ENCODE results near the gene ZFAND3. TPM values are rescaled to one million over a fixed set of nuclear protein-coding genes. Genes with fewer than 3 reads are reported as not detected.

The ZFAND3 gene
- total and polyA plus RNA-seq, 2 of the 4 experiments (the other 2 are of a cell fraction): 10.9 to 26.7 TPM

DNA sequence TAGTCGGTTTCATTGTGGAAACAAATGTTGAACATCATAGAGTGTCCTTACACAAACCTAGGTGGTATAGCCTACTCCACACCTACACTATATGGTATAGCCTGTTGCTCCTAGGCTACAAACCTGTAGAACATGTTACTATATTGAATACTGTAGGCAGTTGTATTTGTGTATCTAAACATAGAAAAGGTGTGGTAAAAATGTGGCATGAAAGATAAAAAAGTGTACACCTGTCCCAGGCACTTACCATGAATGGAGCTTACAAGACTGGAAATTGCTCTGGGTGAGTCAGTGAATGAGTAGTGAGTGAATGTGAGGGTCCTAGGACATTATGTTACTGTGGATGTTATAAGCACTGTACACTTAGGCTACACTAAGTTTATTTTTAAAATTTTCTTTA, 103.0 kb downstream of the ZFAND3 start:
- dilution Hi-C loops (cut with HindIII; ENCODE audit: low sequenced_read_pairs, unreplicated experiment): no loop called here
- Histone ChIP-seq H3K27ac (ENCODE audit: insufficient read depth, low read length) (no peak overlapping the region), H3K56ac (ENCODE audit: extremely low read depth, insufficient read depth, low read length) (no peak overlapping the region), H3K4me3 (ENCODE audit: insufficient read depth, low read depth, low read length) (no peak overlapping the region), H3K27me3 (ENCODE audit: control insufficient read depth, insufficient read depth, low read length) (no peaks in the 10 kb centered on the region), H2AK9ac (replicated peaks; ENCODE audit: low read depth, low read length, poor library complexity) (no peak overlapping the region), H3K9me1 (ENCODE audit: insufficient read depth, low read length) (peaks cover 17% of the 10 kb centered on the region), H3K4me2 (ENCODE audit: low read depth, low read length) (no peak overlapping the region), H4K5ac (ENCODE audit: low read depth, low read length) (no peak overlapping the region), H2BK5ac (ENCODE audit: low read depth, low read length, poor library complexity, severe bottlenecking) (no peak overlapping the region), H3K9me3 (ENCODE audit: control insufficient read depth, insufficient read depth, low read length) (no peaks in the 10 kb centered on the region), H2BK120ac (ENCODE audit: low read depth, low read length) (no peak overlapping the region), H2BK20ac (ENCODE audit: low read depth, low read length) (no peak overlapping the region), H4K91ac (ENCODE audit: insufficient read depth, low read depth, low read length) (no peak overlapping the region), H2AFZ (replicated peaks; ENCODE audit: low read length, poor library complexity) (no peak overlapping the region), H3K9ac (ENCODE audit: low read depth, low read length) (no peak overlapping the region), H3K4me1 (ENCODE audit: control insufficient read depth, insufficient read depth, low read length) (peaks cover 7% of the 10 kb centered on the region), H3K23ac (ENCODE audit: low read depth, low read length) (no peak overlapping the region), H3K4ac (ENCODE audit: low read depth, low read length) (no peak overlapping the region), H3K14ac (replicated peaks; ENCODE audit: low read depth, low read length) (no peak overlapping the region), H4K20me1 (ENCODE audit: insufficient read depth, low read length) (peaks cover 86% of the 10 kb centered on the region), H4K8ac (ENCODE audit: low read depth in 2 of 2, low read length in 2 of 2) (no peak overlapping the region), H2AK5ac (ENCODE audit: low read depth, low read length) (no peak overlapping the region), H3K36me3 (ENCODE audit: control insufficient read depth, insufficient read depth, low read length) (no peaks in the 10 kb centered on the region), H3K18ac (ENCODE audit: low read depth, low read length) (no peak overlapping the region), H2BK15ac (ENCODE audit: low read depth, low read length) (no peak overlapping the region), H3K79me1 (ENCODE audit: low read depth in 1 of 2, low read length in 2 of 2) (peaks cover 35 to 79% of the 10 kb centered on the region in 2 experiments)
- intact Hi-C loops (cut with micrococcal nuclease): no loop called here
- BruUV-seq (replicated peaks): no TSS peak
- ChIA-PET POLR2A (ENCODE audit: unreplicated experiment) (no interaction called here), CTCF (no interaction called here)
- TF ChIP-seq NFE2L2 (IDR thresholded peaks at IDR 0.05; ENCODE audit: low read depth, low read length) (no peak), MAFK (IDR thresholded peaks at IDR 0.05; ENCODE audit: low read depth, low read length) (no peak), POLR2A (IDR thresholded peaks at IDR 0.05; ENCODE audit: low read depth, low read length) (no peak), RAD21 (IDR thresholded peaks at IDR 0.05; ENCODE audit: low read length) (no peak), BHLHE40 (IDR thresholded peaks at IDR 0.05; ENCODE audit: low read depth, low read length) (no peak), CHD1 (IDR thresholded peaks at IDR 0.05; ENCODE audit: low read depth, low read length) (no peak), MXI1 (IDR thresholded peaks at IDR 0.05; ENCODE audit: borderline replicate concordance, low read depth, low read length) (no peak), SMC3 (IDR thresholded peaks at IDR 0.05; ENCODE audit: low read depth, low read length) (no peak), RCOR1 (IDR thresholded peaks at IDR 0.05; ENCODE audit: insufficient replicate concordance, low read length) (no peak), MAZ (IDR thresholded peaks at IDR 0.05; ENCODE audit: borderline replicate concordance, low read depth, low read length) (no peak), FOS (IDR thresholded peaks at IDR 0.05; ENCODE audit: low read depth, low read length) (no peak), RFX5 (IDR thresholded peaks at IDR 0.05; ENCODE audit: low read depth, low read length) (no peak), CEBPB (IDR thresholded peaks at IDR 0.05; ENCODE audit: low read depth, low read length) (no peak)
- TF ChIP-seq, protein P1, sequence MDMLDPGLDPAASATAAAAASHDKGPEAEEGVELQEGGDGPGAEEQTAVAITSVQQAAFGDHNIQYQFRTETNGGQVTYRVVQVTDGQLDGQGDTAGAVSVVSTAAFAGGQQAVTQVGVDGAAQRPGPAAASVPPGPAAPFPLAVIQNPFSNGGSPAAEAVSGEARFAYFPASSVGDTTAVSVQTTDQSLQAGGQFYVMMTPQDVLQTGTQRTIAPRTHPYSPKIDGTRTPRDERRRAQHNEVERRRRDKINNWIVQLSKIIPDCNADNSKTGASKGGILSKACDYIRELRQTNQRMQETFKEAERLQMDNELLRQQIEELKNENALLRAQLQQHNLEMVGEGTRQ (IDR thresholded peaks at IDR 0.05; ENCODE audit: low read depth, low read length): no peak
- TF ChIP-seq, protein P2, sequence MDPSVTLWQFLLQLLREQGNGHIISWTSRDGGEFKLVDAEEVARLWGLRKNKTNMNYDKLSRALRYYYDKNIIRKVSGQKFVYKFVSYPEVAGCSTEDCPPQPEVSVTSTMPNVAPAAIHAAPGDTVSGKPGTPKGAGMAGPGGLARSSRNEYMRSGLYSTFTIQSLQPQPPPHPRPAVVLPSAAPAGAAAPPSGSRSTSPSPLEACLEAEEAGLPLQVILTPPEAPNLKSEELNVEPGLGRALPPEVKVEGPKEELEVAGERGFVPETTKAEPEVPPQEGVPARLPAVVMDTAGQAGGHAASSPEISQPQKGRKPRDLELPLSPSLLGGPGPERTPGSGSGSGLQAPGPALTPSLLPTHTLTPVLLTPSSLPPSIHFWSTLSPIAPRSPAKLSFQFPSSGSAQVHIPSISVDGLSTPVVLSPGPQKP (IDR thresholded peaks at IDR 0.05; ENCODE audit: borderline replicate concordance, low read depth, low read length): no peak
- TF ChIP-seq, protein P3, sequence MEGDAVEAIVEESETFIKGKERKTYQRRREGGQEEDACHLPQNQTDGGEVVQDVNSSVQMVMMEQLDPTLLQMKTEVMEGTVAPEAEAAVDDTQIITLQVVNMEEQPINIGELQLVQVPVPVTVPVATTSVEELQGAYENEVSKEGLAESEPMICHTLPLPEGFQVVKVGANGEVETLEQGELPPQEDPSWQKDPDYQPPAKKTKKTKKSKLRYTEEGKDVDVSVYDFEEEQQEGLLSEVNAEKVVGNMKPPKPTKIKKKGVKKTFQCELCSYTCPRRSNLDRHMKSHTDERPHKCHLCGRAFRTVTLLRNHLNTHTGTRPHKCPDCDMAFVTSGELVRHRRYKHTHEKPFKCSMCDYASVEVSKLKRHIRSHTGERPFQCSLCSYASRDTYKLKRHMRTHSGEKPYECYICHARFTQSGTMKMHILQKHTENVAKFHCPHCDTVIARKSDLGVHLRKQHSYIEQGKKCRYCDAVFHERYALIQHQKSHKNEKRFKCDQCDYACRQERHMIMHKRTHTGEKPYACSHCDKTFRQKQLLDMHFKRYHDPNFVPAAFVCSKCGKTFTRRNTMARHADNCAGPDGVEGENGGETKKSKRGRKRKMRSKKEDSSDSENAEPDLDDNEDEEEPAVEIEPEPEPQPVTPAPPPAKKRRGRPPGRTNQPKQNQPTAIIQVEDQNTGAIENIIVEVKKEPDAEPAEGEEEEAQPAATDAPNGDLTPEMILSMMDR (conservative IDR thresholded peaks at IDR 0.05; ENCODE audit: low read depth, low read length): no peak
- no peak; the same call in 1 of the 2 replicates for ATAC-seq (ENCODE audit: low read depth)
- DNase-seq: no peak
- in situ Hi-C loops (cut with MboI; ENCODE audit: low sequenced_read_pairs): no loop called here
- WGBS, 2 experiments (ENCODE audit: extremely low coverage in 2 of 2, insufficient read length in 1 of 2): no CpG with 5 or more reads among the region's 1 CpG

Measured in IMR-90 (cell line).